ENCODE data around the gene BANK1. TPM values are rescaled to one million over a fixed set of nuclear protein-coding genes. Genes with fewer than 3 reads are reported as not detected.
A peak's percentile ranks its signal among the peaks of the same experiment; 100 is the strongest.

Gene BANK1
- total and polyA plus RNA-seq, 2 donors (not counting 1 experiment from before 2014, with no cell fraction given): 0.20 to 0.83 TPM

- Histone ChIP-seq H3K36me3 (ENCODE audit: control insufficient read depth, insufficient read depth, low read length) (no peaks in the 10 kb centered on the region), H3K4me1 (ENCODE audit: control insufficient read depth, extremely low read depth, insufficient read depth, low read length) (no peaks in the 10 kb centered on the region), H4K20me1 (ENCODE audit: control insufficient read depth, extremely low read depth, insufficient read depth, low read length) (no peaks in the 10 kb centered on the region), H2AFZ (ENCODE audit: low read length) (no peak overlapping the region), H3K4me2 (ENCODE audit: extremely low read depth, insufficient read depth, low read length) (no peak overlapping the region), H3K27ac (ENCODE audit: insufficient read depth, low read length) (no peak overlapping the region), H3K9me3 (ENCODE audit: control insufficient read depth, insufficient read depth, low read depth, low read length) (no peaks in the 10 kb centered on the region), H3K4me3 (replicated peaks in 1 of 4; ENCODE audit: control extremely low read depth in 1 of 4, insufficient read depth in 1 of 4, low read depth in 3 of 4, low read length in 4 of 4) (no peak overlapping the region), H3K79me2 (ENCODE audit: control insufficient read depth, insufficient read depth, low read length) (no peaks in the 10 kb centered on the region), H3K9ac (ENCODE audit: insufficient read depth, low read length) (no peak overlapping the region), H3K27me3 (ENCODE audit: control insufficient read depth, insufficient read depth, low read length) (no peaks in the 10 kb centered on the region)
- DNase-seq (ENCODE audit: low read depth in 2 of 2): peak in 1 of 2 donors; percentile 58
- TF ChIP-seq CTCF (conservative IDR thresholded peaks at IDR 0.05 in 1 of 2, IDR thresholded peaks at IDR 0.05 in 1 of 2; ENCODE audit: low read depth in 1 of 2, low read length in 2 of 2) (no peak), EZH2 (IDR thresholded peaks at IDR 0.05; ENCODE audit: low read length, missing control alignments) (no peak)
Observed at GRCh38 chr4:101865501-101866062, 75.1 kb downstream of the BANK1 start.

GRCh38 chr4:101870874-101871273 is 80.3 kb downstream of the BANK1 start:
- Histone ChIP-seq H3K4me3 (replicated peaks in 1 of 4; ENCODE audit: control extremely low read depth in 1 of 4, insufficient read depth in 1 of 4, low read depth in 3 of 4, low read length in 4 of 4) (no peak overlapping the region), H3K36me3 (ENCODE audit: control insufficient read depth, insufficient read depth, low read length) (no peaks in the 10 kb centered on the region), H3K27me3 (ENCODE audit: control insufficient read depth, insufficient read depth, low read length) (no peaks in the 10 kb centered on the region), H3K9ac (ENCODE audit: insufficient read depth, low read length) (no peak overlapping the region), H3K79me2 (ENCODE audit: control insufficient read depth, insufficient read depth, low read length) (no peaks in the 10 kb centered on the region), H2AFZ (ENCODE audit: low read length) (no peak overlapping the region), H3K27ac (ENCODE audit: insufficient read depth, low read length) (no peak overlapping the region), H3K4me1 (ENCODE audit: control insufficient read depth, extremely low read depth, insufficient read depth, low read length) (no peaks in the 10 kb centered on the region), H4K20me1 (ENCODE audit: control insufficient read depth, extremely low read depth, insufficient read depth, low read length) (no peaks in the 10 kb centered on the region), H3K9me3 (ENCODE audit: control insufficient read depth, insufficient read depth, low read depth, low read length) (no peaks in the 10 kb centered on the region), H3K4me2 (ENCODE audit: extremely low read depth, insufficient read depth, low read length) (no peak overlapping the region)
- DNase-seq (ENCODE audit: low read depth in 2 of 2): no peak
- TF ChIP-seq EZH2 (IDR thresholded peaks at IDR 0.05; ENCODE audit: low read length, missing control alignments) (no peak), CTCF (conservative IDR thresholded peaks at IDR 0.05 in 1 of 2, IDR thresholded peaks at IDR 0.05 in 1 of 2; ENCODE audit: low read depth in 1 of 2, low read length in 2 of 2) (no peak)

GRCh38 chr4:101871962-101872676 is 81.6 kb downstream of the BANK1 start:
- Histone ChIP-seq H3K4me3 (replicated peaks in 1 of 4; ENCODE audit: control extremely low read depth in 1 of 4, insufficient read depth in 1 of 4, low read depth in 3 of 4, low read length in 4 of 4) (no peak overlapping the region), H3K36me3 (ENCODE audit: control insufficient read depth, insufficient read depth, low read length) (no peaks in the 10 kb centered on the region), H3K27ac (ENCODE audit: insufficient read depth, low read length) (no peak overlapping the region), H2AFZ (ENCODE audit: low read length) (no peak overlapping the region), H3K4me1 (ENCODE audit: control insufficient read depth, extremely low read depth, insufficient read depth, low read length) (no peaks in the 10 kb centered on the region), H3K27me3 (ENCODE audit: control insufficient read depth, insufficient read depth, low read length) (no peaks in the 10 kb centered on the region), H3K9ac (ENCODE audit: insufficient read depth, low read length) (no peak overlapping the region), H3K9me3 (ENCODE audit: control insufficient read depth, insufficient read depth, low read depth, low read length) (no peaks in the 10 kb centered on the region), H3K79me2 (ENCODE audit: control insufficient read depth, insufficient read depth, low read length) (no peaks in the 10 kb centered on the region), H4K20me1 (ENCODE audit: control insufficient read depth, extremely low read depth, insufficient read depth, low read length) (no peaks in the 10 kb centered on the region), H3K4me2 (ENCODE audit: extremely low read depth, insufficient read depth, low read length) (no peak overlapping the region)
- no peak for DNase-seq (ENCODE audit: low read depth in 2 of 2)
- TF ChIP-seq CTCF (conservative IDR thresholded peaks at IDR 0.05 in 1 of 2, IDR thresholded peaks at IDR 0.05 in 1 of 2; ENCODE audit: low read depth in 1 of 2, low read length in 2 of 2): no peak
- no peak for TF ChIP-seq EZH2 (IDR thresholded peaks at IDR 0.05; ENCODE audit: low read length, missing control alignments)

Measured in fibroblast of lung (primary cell).